Skin of body (tissue), 3 donors: Measurements from ENCODE around the gene ZSCAN31. TPM values are rescaled to one million over a fixed set of nuclear protein-coding genes. Genes with fewer than 3 reads are reported as not detected.
"Not testable (repeated sequence)": the region's sequence is repeated elsewhere in the genome, so short reads cannot be mapped to it uniquely, and the experiment has no call there.

Source experiments
- DNase-seq: peaks from one replicate; lab custom pipeline; 2025; lab: John Stamatoyannopoulos, UW
- small RNA-seq: library from RNA; depleted of rRNA; stranded (forward); fragments of <200 nt; gene quantifications from one replicate; pipeline ENCODE3, GENCODE V24; 2014; ENCODE audit warnings: low replicate concordance
- total RNA-seq: library from RNA; depleted of rRNA; stranded (reverse); fragments of >200 nt; gene quantifications from one replicate; pipeline ENCODE4 v1.2.3, GENCODE V29; 2014

ZSCAN31 gene
- total RNA-seq, 1 donor from 2014 or later = 10.1 TPM

- DNase-seq = no peak
These were observed 12.0 kb downstream of the ZSCAN31 start for GRCh38 chr6:28323813-28324424.

- DNase-seq = no peak
These were observed 13.3 kb downstream of the ZSCAN31 start for GRCh38 chr6:28322661-28323060.

GRCh38 chr6:28317866-28318265 lies 18.1 kb downstream of the ZSCAN31 start:
- DNase-seq = not testable (repeated sequence)

GRCh38 chr6:28315628-28316027 lies 20.3 kb downstream of the ZSCAN31 start:
- DNase-seq = no peak

- no peak for DNase-seq
These were observed 23.0 kb downstream of the ZSCAN31 start for GRCh38 chr6:28312939-28313338.

- DNase-seq = no peak
These were observed 24.7 kb downstream of the ZSCAN31 start for GRCh38 chr6:28311139-28311823.

GRCh38 chr6:28306363-28306762 lies 29.6 kb downstream of the ZSCAN31 start:
- not testable (repeated sequence) for DNase-seq

GRCh38 chr6:28303570-28303969 lies 32.4 kb downstream of the ZSCAN31 start:
- no peak for DNase-seq

GRCh38 chr6:28296520-28297060 lies 39.4 kb downstream of the ZSCAN31 start:
- DNase-seq = no peak

- no peak for DNase-seq
These were observed 40.6 kb downstream of the ZSCAN31 start for GRCh38 chr6:28295326-28295725.

GRCh38 chr6:28291573-28291972 lies 44.4 kb downstream of the ZSCAN31 start:
- no peak for DNase-seq

- DNase-seq = no peak
These were observed 53.0 kb downstream of the ZSCAN31 start for GRCh38 chr6:28282926-28283325.

GRCh38 chr6:28281288-28282064 lies 54.5 kb downstream of the ZSCAN31 start, which contains the start of gene PGBD1:
Gene PGBD1 (plus strand): TSS chr6:28281572. CDS start chr6:28283814, 2,242 bp downstream.
- no peak for DNase-seq

GRCh38 chr6:28280595-28281287 lies 55.2 kb downstream of the ZSCAN31 start:
- no peak for DNase-seq

GRCh38 chr6:28277746-28278145 lies 58.2 kb downstream of the ZSCAN31 start:
- DNase-seq = no peak

GRCh38 chr6:28274888-28275287 lies 61.1 kb downstream of the ZSCAN31 start:
- DNase-seq = no peak

Small RNA genes lying within 50 kb of the gene (small RNA-seq; reads per million reads assigned to genes)
- gene AL021997.1 = not detected
- not detected for gene AL021997.2

Other genes starting within 250 kb of the ZSCAN31 start
- 2.8 TPM for gene ZSCAN16, start 211.5 kb downstream of the ZSCAN31 start, total RNA-seq
- 18.1 TPM for gene ZKSCAN8, start 194.3 kb downstream of the ZSCAN31 start, total RNA-seq
- 9.9 TPM for gene ZSCAN9, start 110.9 kb downstream of the ZSCAN31 start, total RNA-seq
- 4.5 TPM for gene ZKSCAN4, start 83.9 kb downstream of the ZSCAN31 start, total RNA-seq
- 0.79 TPM for gene NKAPL, start 76.9 kb downstream of the ZSCAN31 start, total RNA-seq
- 15.3 TPM for gene ZSCAN26, start 69.0 kb downstream of the ZSCAN31 start, total RNA-seq
- 3.0 TPM for gene PGBD1, start 54.6 kb downstream of the ZSCAN31 start, total RNA-seq
- gene ZKSCAN3, start 13.8 kb upstream of the ZSCAN31 start, total RNA-seq = 4.7 TPM
- 8.1 TPM for gene ZSCAN12, start 63.6 kb upstream of the ZSCAN31 start, total RNA-seq
- gene ZSCAN23, start 107.3 kb upstream of the ZSCAN31 start, total RNA-seq = 5.1 TPM
- gene GPX6, start 179.6 kb upstream of the ZSCAN31 start, total RNA-seq = not detected
- gene GPX5, start 189.7 kb upstream of the ZSCAN31 start, total RNA-seq = not detected